HepG2 (cell line): ENCODE measurements around the gene NBPF1. TPM values are rescaled to one million over a fixed set of nuclear protein-coding genes. Genes with fewer than 3 reads are reported as not detected.

Experiments used
- CC2D1A ChIP-seq: sonication (generic); formaldehyde crosslinking; IDR thresholded peaks from 2 replicates; pipeline ENCODE4 v1.8.1; 2023; ENCODE audit warnings: mild to moderate bottlenecking, missing genetic modification reagents
- HIVEP1 ChIP-seq: sonication (generic); formaldehyde crosslinking; IDR thresholded peaks from 2 replicates; pipeline ENCODE4 v1.4.0; 2020; ENCODE audit warnings: mild to moderate bottlenecking, missing genetic modification reagents
- KAT8 ChIP-seq: IDR thresholded peaks from 2 replicates; pipeline ENCODE4 v1.6.1; 2016; ENCODE audit warnings: missing genetic modification reagents, missing compliant biosample characterization
- RARG ChIP-seq: sonication (generic); formaldehyde crosslinking; IDR thresholded peaks from 2 replicates; pipeline ENCODE4 v1.4.0; 2020; ENCODE audit warnings: low read depth, mild to moderate bottlenecking, missing genetic modification reagents
- SNAI1 ChIP-seq: sonication (generic); formaldehyde crosslinking; IDR thresholded peaks from 2 replicates; pipeline ENCODE4 v1.5.0; 2020; ENCODE audit warnings: mild to moderate bottlenecking, missing genetic modification reagents, borderline replicate concordance
- TBX3 ChIP-seq: fragments of 450-650 bp; IDR thresholded peaks from 2 replicates; pipeline ENCODE4 v1.6.1; 2017; ENCODE audit warnings: antibody characterized with exemption, mild to moderate bottlenecking, inconsistent platforms, borderline replicate concordance
- TGIF2 ChIP-seq: IDR thresholded peaks from 2 replicates; pipeline ENCODE4 v1.6.1; 2016; ENCODE audit warnings: control low read depth, missing compliant biosample characterization
- YEATS4 ChIP-seq: sonication (generic); formaldehyde crosslinking; IDR thresholded peaks from 2 replicates; pipeline ENCODE4 v1.4.0; 2020; ENCODE audit warnings: missing genetic modification reagents, borderline replicate concordance
- ZNF12 ChIP-seq: sonication (generic); formaldehyde crosslinking; IDR thresholded peaks from 2 replicates; pipeline ENCODE4 v1.5.0; 2020; ENCODE audit warnings: missing genetic modification reagents
- ZNF180 ChIP-seq: sonication (generic); formaldehyde crosslinking; IDR thresholded peaks from 2 replicates; pipeline ENCODE4 v1.4.0; 2020; ENCODE audit warnings: low read depth, missing genetic modification reagents, borderline replicate concordance
- ZNF256 ChIP-seq: sonication (generic); formaldehyde crosslinking; conservative IDR thresholded peaks from 2 replicates; pipeline ENCODE4 v1.4.0; 2020; ENCODE audit warnings: missing genetic modification reagents
- ZNF563 ChIP-seq: sonication (generic); formaldehyde crosslinking; IDR thresholded peaks from 2 replicates; pipeline ENCODE4 v1.8.0; 2022; ENCODE audit warnings: mild to moderate bottlenecking, moderate library complexity, missing genetic modification reagents
- ZNF607 ChIP-seq: sonication (generic); formaldehyde crosslinking; IDR thresholded peaks from 2 replicates; pipeline ENCODE4 v1.5.1; 2020; ENCODE audit warnings: missing genetic modification reagents, mild to moderate bottlenecking, borderline replicate concordance
- ZNF672 ChIP-seq: sonication (generic); formaldehyde crosslinking; IDR thresholded peaks from 2 replicates; pipeline ENCODE4 v1.8.1; 2022; ENCODE audit warnings: missing genetic modification reagents
- ZNF703 ChIP-seq: sonication (generic); formaldehyde crosslinking; IDR thresholded peaks from 2 replicates; pipeline ENCODE4 v1.5.1; 2020; ENCODE audit warnings: missing genetic modification reagents, mild to moderate bottlenecking, moderate library complexity, borderline replicate concordance
- ZNF749 ChIP-seq: sonication (generic); formaldehyde crosslinking; IDR thresholded peaks from 2 replicates; pipeline ENCODE4 v1.8.0; 2022; ENCODE audit warnings: mild to moderate bottlenecking, missing genetic modification reagents, moderate library complexity, borderline replicate concordance
- ZNF776 ChIP-seq: sonication (generic); formaldehyde crosslinking; IDR thresholded peaks from 2 replicates; pipeline ENCODE4 v1.4.0; 2020; ENCODE audit warnings: mild to moderate bottlenecking, missing genetic modification reagents
- ZSCAN30 ChIP-seq: sonication (generic); formaldehyde crosslinking; IDR thresholded peaks from 2 replicates; pipeline ENCODE4 v1.5.0; 2020; ENCODE audit warnings: mild to moderate bottlenecking, missing genetic modification reagents
- polyA plus RNA-seq, 8 experiments: library from polyadenylated mRNA; depleted of rRNA in 3 of 8; stranded (reverse) in 7 of 8; unstranded in 1 of 8; fragments of >200 nt; fragmentation: Illumina TruSeq in 4 of 8; extraction: Trizol in 4 of 8; gene quantifications; 2 replicates each; pipeline versions ENCODE4 v1.2.1 to v1.2.3, GENCODE V29; 2011 to 2016; ENCODE audit warnings: low read depth in 4 of 8, missing spikeins in 1 of 8, mixed read lengths in 1 of 8; ENCODE audit not compliant: insufficient read depth in 1 of 8
- total RNA-seq, 5 experiments: library from RNA; depleted of rRNA; stranded (reverse); fragments of >200 nt; fragmentation: Illumina TruSeq; extraction: Trizol; gene quantifications; 2 replicates each; pipeline ENCODE4 v1.2.3, GENCODE V29; 2016; ENCODE audit warnings: low read depth in 1 of 5
- TF ChIP-seq, protein P1 (sequence below): sonication (generic); formaldehyde crosslinking; conservative IDR thresholded peaks from 2 replicates; pipeline ENCODE4 v1.4.0; 2020; ENCODE audit warnings: missing genetic modification reagents
- TF ChIP-seq, protein P2 (sequence below): sonication (generic); formaldehyde crosslinking; IDR thresholded peaks from 2 replicates; pipeline ENCODE4 v1.5.1; 2020; ENCODE audit warnings: missing genetic modification reagents, mild to moderate bottlenecking, borderline replicate concordance
- TF ChIP-seq, protein P3 (sequence below): sonication (generic); formaldehyde crosslinking; conservative IDR thresholded peaks from 2 replicates; pipeline ENCODE4 v1.4.0; 2020; ENCODE audit warnings: missing genetic modification reagents
- TF ChIP-seq, protein P4 (sequence below): sonication (generic); formaldehyde crosslinking; IDR thresholded peaks from 2 replicates; pipeline ENCODE4 v1.5.0; 2020; ENCODE audit warnings: missing genetic modification reagents, mild to moderate bottlenecking, borderline replicate concordance

NBPF1 gene
- total and polyA plus RNA-seq, 2 of the 13 experiments (the other 11 are each of a cell fraction or from before 2014, with no cell fraction given): 30.3 to 35.6 TPM

DNA sequence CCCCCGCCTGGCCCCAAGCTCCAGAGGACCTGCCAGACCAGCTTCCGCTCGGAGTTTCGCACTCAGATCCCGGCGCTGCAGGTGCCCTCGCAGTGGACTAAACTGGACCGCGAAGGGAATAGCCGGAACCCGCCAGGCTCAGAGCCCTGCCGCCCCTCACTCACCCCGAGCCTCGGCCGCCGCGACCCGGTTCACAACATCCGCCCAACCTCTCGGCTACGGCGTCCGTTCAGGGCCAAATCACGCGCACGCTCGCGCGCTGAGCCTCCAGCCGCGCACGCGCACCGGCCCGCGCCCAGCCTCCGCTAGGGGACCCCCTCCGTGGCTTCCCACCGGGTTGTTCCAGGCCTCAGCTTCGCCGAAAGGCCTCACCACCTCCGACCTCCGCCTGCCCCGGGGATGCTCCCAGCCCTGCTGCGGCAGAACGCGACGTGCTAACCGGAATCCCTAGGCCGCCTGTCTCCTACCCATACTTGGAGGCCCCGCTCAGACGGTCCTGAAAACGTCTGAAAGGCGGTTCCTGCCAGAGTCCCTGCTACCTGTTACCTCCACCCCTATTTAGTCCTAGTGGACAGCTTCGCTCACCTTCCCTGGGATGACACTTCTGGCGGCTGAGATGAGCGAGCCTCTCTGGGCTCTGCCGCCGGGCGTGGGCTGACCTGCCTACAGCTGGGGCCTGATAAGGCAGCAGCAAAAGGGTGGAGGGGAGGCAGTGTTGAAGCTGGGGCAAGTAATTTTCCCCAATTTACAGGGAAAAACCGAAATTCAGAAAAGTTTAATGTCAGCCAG lies 31.3 kb upstream of the NBPF1 start (continued):
- TF ChIP-seq RARG (CRISPR knock-in tag): peak; percentile 80; the same call in 1 of the 2 replicates
- TF ChIP-seq ZNF180 (CRISPR knock-in tag): peak; percentile 36
- TF ChIP-seq ZNF607 (CRISPR knock-in tag): peak; percentile 95
- TF ChIP-seq ZNF563: peak; percentile 97
- TF ChIP-seq, protein P1, sequence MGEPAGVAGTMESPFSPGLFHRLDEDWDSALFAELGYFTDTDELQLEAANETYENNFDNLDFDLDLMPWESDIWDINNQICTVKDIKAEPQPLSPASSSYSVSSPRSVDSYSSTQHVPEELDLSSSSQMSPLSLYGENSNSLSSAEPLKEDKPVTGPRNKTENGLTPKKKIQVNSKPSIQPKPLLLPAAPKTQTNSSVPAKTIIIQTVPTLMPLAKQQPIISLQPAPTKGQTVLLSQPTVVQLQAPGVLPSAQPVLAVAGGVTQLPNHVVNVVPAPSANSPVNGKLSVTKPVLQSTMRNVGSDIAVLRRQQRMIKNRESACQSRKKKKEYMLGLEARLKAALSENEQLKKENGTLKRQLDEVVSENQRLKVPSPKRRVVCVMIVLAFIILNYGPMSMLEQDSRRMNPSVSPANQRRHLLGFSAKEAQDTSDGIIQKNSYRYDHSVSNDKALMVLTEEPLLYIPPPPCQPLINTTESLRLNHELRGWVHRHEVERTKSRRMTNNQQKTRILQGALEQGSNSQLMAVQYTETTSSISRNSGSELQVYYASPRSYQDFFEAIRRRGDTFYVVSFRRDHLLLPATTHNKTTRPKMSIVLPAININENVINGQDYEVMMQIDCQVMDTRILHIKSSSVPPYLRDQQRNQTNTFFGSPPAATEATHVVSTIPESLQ (CRISPR knock-in tag): 0 out of 2 replicates have a peak, but pooled peaks have one; percentile 53
- TF ChIP-seq KAT8 (CRISPR knock-in tag): peak; percentile 98
- peak; percentile 91 for TF ChIP-seq TGIF2 (CRISPR knock-in tag)
- TF ChIP-seq CC2D1A: peak; percentile 91
- TF ChIP-seq ZSCAN30 (CRISPR knock-in tag): peak; percentile 74; the same call in 1 of the 2 replicates
- TF ChIP-seq ZNF256 (CRISPR knock-in tag): 0 out of 2 replicates have a peak, but pooled peaks have one; percentile 90
- 0 out of 2 replicates have a peak, but pooled peaks have one; percentile 98 for TF ChIP-seq SNAI1 (CRISPR knock-in tag)
- TF ChIP-seq, protein P2, sequence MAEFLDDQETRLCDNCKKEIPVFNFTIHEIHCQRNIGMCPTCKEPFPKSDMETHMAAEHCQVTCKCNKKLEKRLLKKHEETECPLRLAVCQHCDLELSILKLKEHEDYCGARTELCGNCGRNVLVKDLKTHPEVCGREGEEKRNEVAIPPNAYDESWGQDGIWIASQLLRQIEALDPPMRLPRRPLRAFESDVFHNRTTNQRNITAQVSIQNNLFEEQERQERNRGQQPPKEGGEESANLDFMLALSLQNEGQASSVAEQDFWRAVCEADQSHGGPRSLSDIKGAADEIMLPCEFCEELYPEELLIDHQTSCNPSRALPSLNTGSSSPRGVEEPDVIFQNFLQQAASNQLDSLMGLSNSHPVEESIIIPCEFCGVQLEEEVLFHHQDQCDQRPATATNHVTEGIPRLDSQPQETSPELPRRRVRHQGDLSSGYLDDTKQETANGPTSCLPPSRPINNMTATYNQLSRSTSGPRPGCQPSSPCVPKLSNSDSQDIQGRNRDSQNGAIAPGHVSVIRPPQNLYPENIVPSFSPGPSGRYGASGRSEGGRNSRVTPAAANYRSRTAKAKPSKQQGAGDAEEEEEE (CRISPR knock-in tag): peak; percentile 83
- TF ChIP-seq, protein P3, sequence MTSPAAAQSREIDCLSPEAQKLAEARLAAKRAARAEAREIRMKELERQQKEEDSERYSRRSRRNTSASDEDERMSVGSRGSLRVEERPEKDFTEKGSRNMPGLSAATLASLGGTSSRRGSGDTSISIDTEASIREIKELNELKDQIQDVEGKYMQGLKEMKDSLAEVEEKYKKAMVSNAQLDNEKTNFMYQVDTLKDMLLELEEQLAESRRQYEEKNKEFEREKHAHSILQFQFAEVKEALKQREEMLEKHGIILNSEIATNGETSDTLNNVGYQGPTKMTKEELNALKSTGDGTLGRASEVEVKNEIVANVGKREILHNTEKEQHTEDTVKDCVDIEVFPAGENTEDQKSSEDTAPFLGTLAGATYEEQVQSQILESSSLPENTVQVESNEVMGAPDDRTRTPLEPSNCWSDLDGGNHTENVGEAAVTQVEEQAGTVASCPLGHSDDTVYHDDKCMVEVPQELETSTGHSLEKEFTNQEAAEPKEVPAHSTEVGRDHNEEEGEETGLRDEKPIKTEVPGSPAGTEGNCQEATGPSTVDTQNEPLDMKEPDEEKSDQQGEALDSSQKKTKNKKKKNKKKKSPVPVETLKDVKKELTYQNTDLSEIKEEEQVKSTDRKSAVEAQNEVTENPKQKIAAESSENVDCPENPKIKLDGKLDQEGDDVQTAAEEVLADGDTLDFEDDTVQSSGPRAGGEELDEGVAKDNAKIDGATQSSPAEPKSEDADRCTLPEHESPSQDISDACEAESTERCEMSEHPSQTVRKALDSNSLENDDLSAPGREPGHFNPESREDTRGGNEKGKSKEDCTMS: peak; percentile 87; the same call in 1 of the 2 replicates
- TF ChIP-seq ZNF776 (CRISPR knock-in tag): peak; percentile 98
- TF ChIP-seq, protein P4, sequence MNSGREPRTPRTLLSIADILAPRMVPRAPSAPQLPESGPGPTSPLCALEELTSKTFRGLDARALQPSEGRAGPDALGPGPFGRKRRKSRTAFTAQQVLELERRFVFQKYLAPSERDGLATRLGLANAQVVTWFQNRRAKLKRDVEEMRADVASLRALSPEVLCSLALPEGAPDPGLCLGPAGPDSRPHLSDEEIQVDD (CRISPR knock-in tag): peak; percentile 82
- peak; percentile 57; the same call in 1 of the 2 replicates for TF ChIP-seq ZNF703 (CRISPR knock-in tag)
- peak; percentile 96 for TF ChIP-seq HIVEP1 (CRISPR knock-in tag)
- peak; percentile 85 for TF ChIP-seq ZNF12 (CRISPR knock-in tag)
- TF ChIP-seq ZNF672: peak; percentile 92
- TF ChIP-seq ZNF749 (CRISPR knock-in tag): peak; percentile 93
- TF ChIP-seq YEATS4: peak; percentile 97
- TF ChIP-seq TBX3: peak; percentile 68; the same call in 1 of the 2 replicates
